B cell (primary cell): ENCODE results near the gene FAM163A. TPM values are rescaled to one million over a fixed set of nuclear protein-coding genes. Genes with fewer than 3 reads are reported as not detected.

ENCODE experiments used
- ATAC-seq: fragments of 200-7000 bp; cut with Tn5 transposase; one replicate; pipeline ENCODE4 v1.10.0; 2021; ENCODE audit warnings: low read depth, mild to moderate bottlenecking, moderate number of reproducible peaks, moderate library complexity
- CTCF ChIA-PET: fragments of 350-600 bp; sonication (Branson Sonifier 250); formaldehyde crosslinking; loops from one replicate; lab custom pipeline; 2021; ENCODE audit warnings: antibody characterized with exemption, inconsistent platforms; lab: Charles Lee
- POLR2A ChIA-PET: fragments of 350-600 bp; sonication (Branson Sonifier 250); formaldehyde crosslinking; loops from one replicate; lab custom pipeline; 2021; ENCODE audit warnings: antibody characterized with exemption; lab: Charles Lee
- DNase-seq: peaks from one replicate; pipeline ENCODE4 v3.0.0; 2013
- H2AFZ ChIP-seq: 2 replicates; pipeline ENCODE4 v1.6.1; 2012; ENCODE audit warnings: mild to moderate bottlenecking, low read depth, low read length; ENCODE audit not compliant: insufficient read depth, poor library complexity, severe bottlenecking
- H3K27ac ChIP-seq, 2 donors: 1 replicate in 1 of 2; 2 replicates in 1 of 2; pipeline ENCODE4 v1.5.1; 2012 to 2013; ENCODE audit warnings: low read length in 2 of 2, mild to moderate bottlenecking in 2 of 2, moderate library complexity in 1 of 2
- H3K27me3 ChIP-seq, 4 experiments: fragments of 200-600 bp in 1 of 4; sonication (generic) in 1 of 4; replicated peaks in 1 of 4; 1 replicate in 2 of 4; 2 replicates in 2 of 4; pipeline versions ENCODE4 v1.6.1 to v1.7.0; 2013 to 2016; ENCODE audit warnings: low read length in 3 of 4, mild to moderate bottlenecking in 2 of 4, mixed read lengths in 1 of 4, moderate library complexity in 1 of 4; ENCODE audit not compliant: insufficient read depth in 4 of 4, control insufficient read depth in 3 of 4; ENCODE audit errors: control extremely low read depth in 1 of 4
- H3K36me3 ChIP-seq, 2 experiments: replicated peaks in 1 of 2; 1 replicate in 1 of 2; 2 replicates in 1 of 2; pipeline versions ENCODE4 v1.6.1 to v1.7.1; 2013; ENCODE audit warnings: low read length in 1 of 2; ENCODE audit not compliant: insufficient read depth in 2 of 2, control insufficient read depth in 1 of 2; ENCODE audit errors: control extremely low read depth in 1 of 2, extremely low read depth in 1 of 2
- H3K4me1 ChIP-seq, 2 donors: fragments of 200-600 bp in 1 of 2; sonication (generic) in 1 of 2; 1 replicate in 1 of 2; 2 replicates in 1 of 2; pipeline versions ENCODE4 v1.5.1 to v1.6.1; 2013 to 2017; ENCODE audit warnings: low read length in 2 of 2; ENCODE audit not compliant: control insufficient read depth in 2 of 2, insufficient read depth in 2 of 2
- H3K4me2 ChIP-seq: replicated peaks from 2 replicates; pipeline ENCODE3; 2012; ENCODE audit warnings: mild to moderate bottlenecking, low read depth, low read length; ENCODE audit not compliant: poor library complexity, severe bottlenecking
- H3K4me3 ChIP-seq, 5 experiments: fragments of 200-600 bp in 1 of 5; sonication (generic) in 1 of 5; 1 replicate in 3 of 5; 2 replicates in 2 of 5; pipeline versions ENCODE4 v1.5.1 to v1.7.0; 2011 to 2016; ENCODE audit warnings: low read length in 4 of 5, mild to moderate bottlenecking in 4 of 5, low read depth in 2 of 5, control low read depth in 1 of 5, moderate library complexity in 1 of 5; ENCODE audit not compliant: insufficient read depth in 1 of 5; ENCODE audit errors: control extremely low read depth in 1 of 5, extremely low read depth in 1 of 5
- H3K79me2 ChIP-seq: fragments of 200-600 bp; sonication (generic); one replicate; pipeline ENCODE4 v1.6.0; 2016; ENCODE audit warnings: low read length; ENCODE audit not compliant: control insufficient read depth, insufficient read depth
- H3K9ac ChIP-seq: fragments of 200-600 bp; sonication (generic); 2 replicates; pipeline ENCODE4 v1.6.1; 2017; ENCODE audit warnings: mild to moderate bottlenecking, low read length, moderate library complexity
- H3K9me3 ChIP-seq, 3 donors: one replicate each; pipeline versions ENCODE4 v1.6.1 to v1.7.1; 2013; ENCODE audit warnings: low read length in 2 of 3; ENCODE audit not compliant: control insufficient read depth in 2 of 3, insufficient read depth in 1 of 3; ENCODE audit errors: control extremely low read depth in 1 of 3
- H4K20me1 ChIP-seq: 2 replicates; pipeline ENCODE4 v1.6.0; 2012; ENCODE audit warnings: mild to moderate bottlenecking, low read length; ENCODE audit not compliant: insufficient read depth, control insufficient read depth, poor library complexity, severe bottlenecking
- H3K27ac Mint-ChIP-seq: one replicate; pipeline ENCODE4 v1.8.0; 2021; ENCODE audit warnings: mixed read lengths
- H3K27me3 Mint-ChIP-seq: one replicate; pipeline ENCODE4 v1.8.0; 2021; ENCODE audit warnings: mixed read lengths
- H3K4me1 Mint-ChIP-seq: one replicate; pipeline ENCODE4 v1.8.0; 2021; ENCODE audit warnings: mixed read lengths
- H3K4me3 Mint-ChIP-seq: one replicate; pipeline ENCODE4 v1.8.0; 2021; ENCODE audit warnings: mixed read lengths
- H3K9me3 Mint-ChIP-seq: one replicate; pipeline ENCODE4 v1.8.0; 2022; ENCODE audit warnings: mixed read lengths; ENCODE audit not compliant: insufficient read depth
- CTCF ChIP-seq: fragments of 200-600 bp; IDR thresholded peaks from one replicate; pipeline ENCODE4 v1.8.0; 2022; ENCODE audit warnings: antibody characterized with exemption, mild to moderate bottlenecking
- EZH2 ChIP-seq: IDR thresholded peaks from 2 replicates; pipeline ENCODE4 v1.6.1; 2012; ENCODE audit warnings: borderline replicate concordance, low read depth, mild to moderate bottlenecking, moderate library complexity, low read length; ENCODE audit not compliant: insufficient read depth, poor library complexity, severe bottlenecking
- WGBS: methylation state at CpG from one replicate; pipeline ENCODE4 v1.1.5; 2013; ENCODE audit warnings: missing lambda C conversion rate; ENCODE audit not compliant: insufficient coverage; 5-methylcytosine and 5-hydroxymethylcytosine counted together
- intact Hi-C: fragments of 100-400 bp; cut with micrococcal nuclease; formaldehyde crosslinking; loops from one replicate; pipeline ENCODE4 v1.10.0; 2022
- polyA plus RNA-seq: library from polyadenylated mRNA; depleted of rRNA; stranded (reverse); fragments of >200 nt; gene quantifications from 2 replicates; pipeline ENCODE4 v1.2.3, GENCODE V29; 2012
- total RNA-seq, 2 donors: library from RNA; stranded (reverse); fragments of 120-200 nt in 1 of 2; gene quantifications; 1 replicate in 1 of 2; 2 replicates in 1 of 2; pipeline versions ENCODE4 v1.2.3 to v1.2.4, GENCODE V29; 2013 to 2022

Gene FAM163A
- total and polyA plus RNA-seq, 2 donors (not counting 1 experiment from before 2014, with no cell fraction given): not detected

- Histone ChIP-seq H3K27me3 (no peaks in the 10 kb centered on the region), H3K27ac (no peak overlapping the region), H3K9me3 (no peaks in the 10 kb centered on the region), H2AFZ (no peak overlapping the region), H3K36me3 (no peaks in the 10 kb centered on the region), H3K79me2 (no peaks in the 10 kb centered on the region), H3K4me2 (no peak overlapping the region), H3K4me1 (no peaks in the 10 kb centered on the region), H4K20me1 (no peaks in the 10 kb centered on the region), H3K9ac (no peak overlapping the region), H3K4me3 (no peak overlapping the region)
- DNase-seq (no peak), ATAC-seq (no peak)
- Mint-ChIP-seq H3K4me1 (no peaks in the 10 kb centered on the region), H3K27ac (no peak overlapping the region), H3K27me3 (peaks cover 9% of the 10 kb centered on the region), H3K9me3 (no peaks in the 10 kb centered on the region), H3K4me3 (no peak overlapping the region)
- intact Hi-C loops: no loop called here
- 100% methylated on average over 1 of the region's 6 CpGs for WGBS
- no peak for TF ChIP-seq CTCF
- TF ChIP-seq EZH2: no peak
- ChIA-PET POLR2A (no interaction called here), CTCF (interaction anchor here (1.0 to 3.1 kb wide), 2 partner anchors 48 to 58 kb away, joined by 3 to 11 read pairs; no protein-coding TSS in a partner anchor)
Observed at GRCh38 chr1:179761846-179762640, 19.0 kb downstream of the FAM163A start.

GRCh38 chr1:179767177-179767581, 24.1 kb downstream of the FAM163A start:
- 98% methylated on average over 5 of the region's 5 CpGs for WGBS
- no peaks in the 10 kb centered on the region for H4K20me1 ChIP-seq
- peaks cover 0 to 4% (median 0%) of the 10 kb centered on the region in 3 donors for H3K9me3 ChIP-seq
- peaks cover 0 to 5% (median 0%) of the 10 kb centered on the region in 4 experiments for H3K27me3 ChIP-seq
- Mint-ChIP-seq H3K27me3 (peaks cover 13% of the 10 kb centered on the region), H3K27ac (no peak overlapping the region), H3K4me1 (no peaks in the 10 kb centered on the region), H3K4me3 (no peak overlapping the region), H3K9me3 (peaks cover 3% of the 10 kb centered on the region)
- ChIA-PET CTCF (no interaction called here), POLR2A (no interaction called here)
- no peaks in the 10 kb centered on the region for H3K4me1 ChIP-seq
- no peak for DNase-seq
- H2AFZ ChIP-seq: no peak overlapping the region
- intact Hi-C loops: no loop called here
- no peak overlapping the region for H3K27ac ChIP-seq
- H3K9ac ChIP-seq: no peak overlapping the region
- ATAC-seq: no peak
- TF ChIP-seq EZH2 (no peak), CTCF (no peak)
- H3K79me2 ChIP-seq: no peaks in the 10 kb centered on the region
- no peak overlapping the region for H3K4me3 ChIP-seq
- no peak overlapping the region for H3K4me2 ChIP-seq
- no peaks in the 10 kb centered on the region for H3K36me3 ChIP-seq
